ENCODE data around the gene CPSF4.

Gene CPSF4

DNA sequence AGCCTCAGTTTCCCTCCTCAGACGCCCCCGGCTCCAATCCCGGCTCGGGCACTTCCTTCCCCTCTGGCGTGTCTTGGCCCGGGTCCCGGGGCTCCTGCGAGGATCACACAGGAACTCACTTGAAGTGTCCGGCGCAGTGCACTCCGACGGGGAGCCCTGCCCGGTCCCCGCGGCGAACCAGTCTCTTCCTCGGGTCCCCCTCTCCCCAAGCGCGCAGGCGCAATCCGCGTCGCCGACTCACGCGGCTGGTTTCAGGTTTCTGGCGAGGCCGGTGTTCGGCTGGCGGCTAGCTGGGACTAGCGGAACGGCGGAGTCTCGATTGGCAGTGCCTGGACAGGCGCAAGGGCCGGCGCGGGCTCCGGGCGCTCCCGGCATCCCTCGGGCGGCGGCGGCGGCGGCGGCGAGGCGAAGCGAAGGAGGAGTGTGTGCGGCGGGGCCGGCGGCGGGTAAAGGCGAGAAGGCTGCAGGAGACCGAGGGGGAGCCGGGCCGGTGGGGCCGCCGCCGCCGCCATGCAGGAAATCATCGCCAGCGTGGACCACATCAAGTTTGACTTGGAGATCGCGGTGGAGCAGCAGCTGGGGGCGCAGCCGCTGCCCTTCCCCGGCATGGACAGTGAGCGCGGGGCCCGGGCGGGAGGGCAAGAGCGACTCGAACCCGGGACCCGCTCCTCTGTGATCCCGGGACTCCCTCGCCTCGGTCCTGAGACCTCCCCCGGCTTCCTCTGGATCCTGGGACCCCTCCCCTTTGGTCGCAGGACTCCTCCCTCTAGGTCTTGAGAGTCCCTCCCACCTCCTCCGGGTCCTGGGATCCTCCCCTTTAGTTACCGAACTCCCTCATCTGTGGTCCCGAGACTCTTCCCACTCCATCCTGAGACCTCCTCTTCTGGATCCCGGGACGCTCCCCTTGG, at the start of gene CPSF4, which contains the start of gene PTCD1:
TSS of gene CPSF4 (plus strand) at position 371 of the 908 bp plus-strand sequence. CDS start at position 511, 140 bp downstream.
TSS of gene PTCD1 (minus strand) at position 226 of the 908 bp plus-strand sequence. CDS start 3,556 bp downstream, outside the sequence.
- TF ChIP-seq EP300 (IDR thresholded peaks at IDR 0.05; ENCODE audit: borderline replicate concordance) (peak; percentile 57; the same call in 1 of the 2 replicates), YY1 (IDR thresholded peaks at IDR 0.05; ENCODE audit: low read depth) (peak; percentile 86), EGR1 (IDR thresholded peaks at IDR 0.05) (no peak; the same call in 1 of the 2 replicates), TAF1 (IDR thresholded peaks at IDR 0.05; ENCODE audit: low read depth) (peak; percentile 75), ZBTB7A (IDR thresholded peaks at IDR 0.05; ENCODE audit: low read depth) (0 out of 2 replicates have a peak, but pooled peaks have one; percentile 9), CEBPB (IDR thresholded peaks at IDR 0.05) (no peak), RAD21 (IDR thresholded peaks at IDR 0.05; ENCODE audit: low read depth) (no peak), CREB1 (IDR thresholded peaks at IDR 0.05; ENCODE audit: low read depth) (no peak), TCF12 (IDR thresholded peaks at IDR 0.05; ENCODE audit: low read depth) (peak; percentile 60; the same call in 1 of the 2 replicates), TEAD4 (IDR thresholded peaks at IDR 0.05) (peak; percentile 7; the same call in 1 of the 2 replicates), FOXM1 (IDR thresholded peaks at IDR 0.05; ENCODE audit: borderline replicate concordance, low read depth) (no peak), NFIC (IDR thresholded peaks at IDR 0.05) (peak; percentile 23; the same call in 1 of the 2 replicates)
- TF ChIP-seq, protein P1, sequence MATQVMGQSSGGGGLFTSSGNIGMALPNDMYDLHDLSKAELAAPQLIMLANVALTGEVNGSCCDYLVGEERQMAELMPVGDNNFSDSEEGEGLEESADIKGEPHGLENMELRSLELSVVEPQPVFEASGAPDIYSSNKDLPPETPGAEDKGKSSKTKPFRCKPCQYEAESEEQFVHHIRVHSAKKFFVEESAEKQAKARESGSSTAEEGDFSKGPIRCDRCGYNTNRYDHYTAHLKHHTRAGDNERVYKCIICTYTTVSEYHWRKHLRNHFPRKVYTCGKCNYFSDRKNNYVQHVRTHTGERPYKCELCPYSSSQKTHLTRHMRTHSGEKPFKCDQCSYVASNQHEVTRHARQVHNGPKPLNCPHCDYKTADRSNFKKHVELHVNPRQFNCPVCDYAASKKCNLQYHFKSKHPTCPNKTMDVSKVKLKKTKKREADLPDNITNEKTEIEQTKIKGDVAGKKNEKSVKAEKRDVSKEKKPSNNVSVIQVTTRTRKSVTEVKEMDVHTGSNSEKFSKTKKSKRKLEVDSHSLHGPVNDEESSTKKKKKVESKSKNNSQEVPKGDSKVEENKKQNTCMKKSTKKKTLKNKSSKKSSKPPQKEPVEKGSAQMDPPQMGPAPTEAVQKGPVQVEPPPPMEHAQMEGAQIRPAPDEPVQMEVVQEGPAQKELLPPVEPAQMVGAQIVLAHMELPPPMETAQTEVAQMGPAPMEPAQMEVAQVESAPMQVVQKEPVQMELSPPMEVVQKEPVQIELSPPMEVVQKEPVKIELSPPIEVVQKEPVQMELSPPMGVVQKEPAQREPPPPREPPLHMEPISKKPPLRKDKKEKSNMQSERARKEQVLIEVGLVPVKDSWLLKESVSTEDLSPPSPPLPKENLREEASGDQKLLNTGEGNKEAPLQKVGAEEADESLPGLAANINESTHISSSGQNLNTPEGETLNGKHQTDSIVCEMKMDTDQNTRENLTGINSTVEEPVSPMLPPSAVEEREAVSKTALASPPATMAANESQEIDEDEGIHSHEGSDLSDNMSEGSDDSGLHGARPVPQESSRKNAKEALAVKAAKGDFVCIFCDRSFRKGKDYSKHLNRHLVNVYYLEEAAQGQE (IDR thresholded peaks at IDR 0.05; ENCODE audit: low read depth) = no peak; the same call in 1 of the 2 replicates
- TF ChIP-seq, protein P2, sequence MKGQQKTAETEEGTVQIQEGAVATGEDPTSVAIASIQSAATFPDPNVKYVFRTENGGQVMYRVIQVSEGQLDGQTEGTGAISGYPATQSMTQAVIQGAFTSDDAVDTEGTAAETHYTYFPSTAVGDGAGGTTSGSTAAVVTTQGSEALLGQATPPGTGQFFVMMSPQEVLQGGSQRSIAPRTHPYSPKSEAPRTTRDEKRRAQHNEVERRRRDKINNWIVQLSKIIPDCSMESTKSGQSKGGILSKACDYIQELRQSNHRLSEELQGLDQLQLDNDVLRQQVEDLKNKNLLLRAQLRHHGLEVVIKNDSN (IDR thresholded peaks at IDR 0.05) = peak; percentile 12; the same call in 1 of the 2 replicates
- TF ChIP-seq, protein P3, sequence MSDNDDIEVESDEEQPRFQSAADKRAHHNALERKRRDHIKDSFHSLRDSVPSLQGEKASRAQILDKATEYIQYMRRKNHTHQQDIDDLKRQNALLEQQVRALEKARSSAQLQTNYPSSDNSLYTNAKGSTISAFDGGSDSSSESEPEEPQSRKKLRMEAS (IDR thresholded peaks at IDR 0.05) = peak; percentile 90

DNA sequence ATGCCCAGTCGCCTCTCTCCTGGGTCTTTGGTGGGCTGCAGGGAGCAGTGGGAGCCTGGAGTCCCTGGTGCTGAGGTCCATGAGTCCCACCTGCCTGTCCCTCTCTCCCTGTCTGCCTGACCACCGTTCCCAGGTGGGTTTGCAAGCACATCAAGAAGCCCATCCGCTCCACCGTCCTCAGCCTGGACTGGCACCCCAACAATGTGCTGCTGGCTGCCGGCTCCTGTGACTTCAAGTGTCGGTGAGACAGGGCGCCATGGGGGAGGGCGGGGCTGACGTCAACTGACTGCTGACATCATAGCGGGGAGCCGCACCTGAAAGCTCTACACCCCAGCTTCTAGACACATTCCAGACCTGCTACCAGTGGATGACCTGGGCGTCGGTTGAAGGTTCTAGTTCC, 49.0 kb upstream of the CPSF4 start:
- no peak for TF ChIP-seq CEBPB (IDR thresholded peaks at IDR 0.05)
- TF ChIP-seq, protein P1 (IDR thresholded peaks at IDR 0.05; ENCODE audit: low read depth) = no peak
- TF ChIP-seq, protein P2 (IDR thresholded peaks at IDR 0.05) = no peak
- no peak for TF ChIP-seq CREB1 (IDR thresholded peaks at IDR 0.05; ENCODE audit: low read depth)
- no peak for TF ChIP-seq TEAD4 (IDR thresholded peaks at IDR 0.05)
- TF ChIP-seq RAD21 (IDR thresholded peaks at IDR 0.05; ENCODE audit: low read depth) = no peak
- no peak for TF ChIP-seq EP300 (IDR thresholded peaks at IDR 0.05; ENCODE audit: borderline replicate concordance)
- no peak for TF ChIP-seq NFIC (IDR thresholded peaks at IDR 0.05)
- TF ChIP-seq EGR1 (IDR thresholded peaks at IDR 0.05) = no peak
- TF ChIP-seq TAF1 (IDR thresholded peaks at IDR 0.05; ENCODE audit: low read depth) = no peak
- TF ChIP-seq, protein P3 (IDR thresholded peaks at IDR 0.05) = no peak
- no peak for TF ChIP-seq ZBTB7A (IDR thresholded peaks at IDR 0.05; ENCODE audit: low read depth)
- TF ChIP-seq FOXM1 (IDR thresholded peaks at IDR 0.05; ENCODE audit: borderline replicate concordance, low read depth) = no peak
- TF ChIP-seq TCF12 (IDR thresholded peaks at IDR 0.05; ENCODE audit: low read depth) = no peak
- no peak for TF ChIP-seq YY1 (IDR thresholded peaks at IDR 0.05; ENCODE audit: low read depth)

DNA sequence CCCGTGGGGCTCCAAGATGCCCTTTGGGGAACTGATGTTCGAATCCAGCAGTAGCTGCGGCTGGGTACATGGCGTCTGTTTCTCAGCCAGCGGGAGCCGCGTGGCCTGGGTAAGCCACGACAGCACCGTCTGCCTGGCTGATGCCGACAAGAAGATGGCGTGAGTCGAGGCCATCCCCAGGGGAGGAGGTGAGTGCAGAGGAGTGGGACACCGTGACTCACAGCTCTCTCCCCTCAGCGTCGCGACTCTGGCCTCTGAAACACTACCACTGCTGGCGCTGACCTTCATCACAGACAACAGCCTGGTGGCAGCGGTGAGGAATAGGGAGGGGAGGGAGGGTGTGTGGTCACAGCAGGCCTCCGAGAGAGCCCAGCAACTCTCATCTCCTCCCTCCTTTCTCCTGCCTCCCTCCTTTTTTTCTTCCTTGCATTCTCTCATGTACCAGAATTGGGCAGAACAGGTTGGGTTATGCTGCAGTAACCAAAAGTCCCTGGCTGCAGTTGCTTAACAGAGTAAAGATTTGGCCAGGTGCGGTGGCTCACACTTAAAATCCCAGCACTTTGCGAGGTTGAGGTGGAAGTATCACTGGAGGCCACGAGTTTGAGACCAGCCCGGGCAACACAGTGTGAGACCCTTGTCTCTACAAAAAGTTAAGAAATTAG, 47.7 kb upstream of the CPSF4 start:
- TF ChIP-seq FOXM1 (IDR thresholded peaks at IDR 0.05; ENCODE audit: borderline replicate concordance, low read depth) (no peak), YY1 (IDR thresholded peaks at IDR 0.05; ENCODE audit: low read depth) (no peak), CREB1 (IDR thresholded peaks at IDR 0.05; ENCODE audit: low read depth) (no peak), NFIC (IDR thresholded peaks at IDR 0.05) (no peak), TCF12 (IDR thresholded peaks at IDR 0.05; ENCODE audit: low read depth) (no peak), TAF1 (IDR thresholded peaks at IDR 0.05; ENCODE audit: low read depth) (no peak), RAD21 (IDR thresholded peaks at IDR 0.05; ENCODE audit: low read depth) (no peak), EGR1 (IDR thresholded peaks at IDR 0.05) (no peak), EP300 (IDR thresholded peaks at IDR 0.05; ENCODE audit: borderline replicate concordance) (no peak), ZBTB7A (IDR thresholded peaks at IDR 0.05; ENCODE audit: low read depth) (no peak), TEAD4 (IDR thresholded peaks at IDR 0.05) (no peak), CEBPB (IDR thresholded peaks at IDR 0.05) (no peak)
- TF ChIP-seq, protein P1 (IDR thresholded peaks at IDR 0.05; ENCODE audit: low read depth) = no peak
- TF ChIP-seq, protein P2 (IDR thresholded peaks at IDR 0.05) = no peak
- TF ChIP-seq, protein P3 (IDR thresholded peaks at IDR 0.05) = no peak
